MCF 10A (cell line): ENCODE data around the gene TLE5. TPM values are rescaled to one million over a fixed set of nuclear protein-coding genes. Genes with fewer than 3 reads are reported as not detected.

Experiments
- BruUV-seq: library from RNA; stranded (reverse); fragments of 400-500 nt; replicated peaks from 2 replicates; lab custom pipeline; 2021; lab: Mats Ljungman, UMichigan
- CTCF ChIA-PET: fragments of 300-600 bp; sonication (Branson Sonifier 250); formaldehyde crosslinking; extraction: SDS; loops from one replicate; lab custom pipeline; 2021; ENCODE audit warnings: antibody characterized with exemption, inconsistent platforms; lab: Yijun Ruan, JAX
- POLR2A ChIA-PET: fragments of 300-600, 350-650 bp; sonication (Branson Sonifier 250); formaldehyde crosslinking; extraction: SDS; loops from one replicate; lab custom pipeline; 2020; ENCODE audit warnings: antibody characterized with exemption, inconsistent platforms; lab: Yijun Ruan, JAX
- DNase-seq: peaks from one replicate; pipeline ENCODE4 v3.0.0-alpha.2; 2018; ENCODE audit not compliant: unreplicated experiment
- H3K27ac Mint-ChIP-seq: one replicate; pipeline ENCODE4 v1.8.0; 2022; ENCODE audit warnings: mild to moderate bottlenecking, low read depth, mixed read lengths; ENCODE audit not compliant: unreplicated experiment
- H3K27me3 Mint-ChIP-seq: one replicate; pipeline ENCODE4 v1.8.0; 2022; ENCODE audit warnings: mixed read lengths; ENCODE audit not compliant: insufficient read depth, unreplicated experiment
- H3K36me3 Mint-ChIP-seq: one replicate; pipeline ENCODE4 v1.8.0; 2022; ENCODE audit warnings: mild to moderate bottlenecking, moderate library complexity, mixed read lengths; ENCODE audit not compliant: insufficient read depth, unreplicated experiment
- H3K4me1 Mint-ChIP-seq: one replicate; pipeline ENCODE4 v1.8.0; 2022; ENCODE audit warnings: mixed read lengths; ENCODE audit not compliant: insufficient read depth, unreplicated experiment
- H3K4me3 Mint-ChIP-seq: one replicate; pipeline ENCODE4 v1.8.0; 2022; ENCODE audit warnings: mild to moderate bottlenecking, moderate library complexity, mixed read lengths; ENCODE audit not compliant: unreplicated experiment
- H3K9me3 Mint-ChIP-seq: one replicate; pipeline ENCODE4 v1.8.0; 2022; ENCODE audit warnings: mixed read lengths; ENCODE audit not compliant: unreplicated experiment
- intact Hi-C: fragments of 100-400 bp; cut with micrococcal nuclease; formaldehyde crosslinking; loops from 2 replicates; pipeline ENCODE4 v1.14.1; 2022
- total RNA-seq: library from RNA; stranded (reverse); gene quantifications from 2 replicates; pipeline ENCODE4 v1.2.3, GENCODE V29; 2022
- TF ChIP-seq, protein P1 (sequence below): fragments of 200-600 bp; IDR thresholded peaks from one replicate; pipeline ENCODE4 v1.8.0; 2022; ENCODE audit warnings: antibody characterized with exemption, mild to moderate bottlenecking; ENCODE audit not compliant: unreplicated experiment

The TLE5 gene
- total RNA-seq, 1 experiment from 2014 or later = 266 TPM

- ChIA-PET POLR2A (interaction anchor here (0.5 kb wide), 1 partner anchor 54 kb away, joined by 3 read pairs; no protein-coding TSS in a partner anchor), CTCF (interaction anchor here (1.3 to 1.6 kb wide), 2 partner anchors 31 to 71 kb away, joined by 3 to 4 read pairs; no protein-coding TSS in a partner anchor)
- Mint-ChIP-seq H3K4me1 (no peaks in the 10 kb centered on the region), H3K36me3 (no peaks in the 10 kb centered on the region), H3K27ac (no peak overlapping the region), H3K9me3 (no peaks in the 10 kb centered on the region), H3K27me3 (no peaks in the 10 kb centered on the region), H3K4me3 (no peak overlapping the region)
- TF ChIP-seq, protein P1, sequence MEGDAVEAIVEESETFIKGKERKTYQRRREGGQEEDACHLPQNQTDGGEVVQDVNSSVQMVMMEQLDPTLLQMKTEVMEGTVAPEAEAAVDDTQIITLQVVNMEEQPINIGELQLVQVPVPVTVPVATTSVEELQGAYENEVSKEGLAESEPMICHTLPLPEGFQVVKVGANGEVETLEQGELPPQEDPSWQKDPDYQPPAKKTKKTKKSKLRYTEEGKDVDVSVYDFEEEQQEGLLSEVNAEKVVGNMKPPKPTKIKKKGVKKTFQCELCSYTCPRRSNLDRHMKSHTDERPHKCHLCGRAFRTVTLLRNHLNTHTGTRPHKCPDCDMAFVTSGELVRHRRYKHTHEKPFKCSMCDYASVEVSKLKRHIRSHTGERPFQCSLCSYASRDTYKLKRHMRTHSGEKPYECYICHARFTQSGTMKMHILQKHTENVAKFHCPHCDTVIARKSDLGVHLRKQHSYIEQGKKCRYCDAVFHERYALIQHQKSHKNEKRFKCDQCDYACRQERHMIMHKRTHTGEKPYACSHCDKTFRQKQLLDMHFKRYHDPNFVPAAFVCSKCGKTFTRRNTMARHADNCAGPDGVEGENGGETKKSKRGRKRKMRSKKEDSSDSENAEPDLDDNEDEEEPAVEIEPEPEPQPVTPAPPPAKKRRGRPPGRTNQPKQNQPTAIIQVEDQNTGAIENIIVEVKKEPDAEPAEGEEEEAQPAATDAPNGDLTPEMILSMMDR = no peak
- intact Hi-C loops = no loop called here
- no TSS peak for BruUV-seq
- no peak for DNase-seq
These were observed 57.8 kb downstream of the TLE5 start for GRCh38 chr19:3004522-3004921.

GRCh38 chr19:3003046-3003445 lies 59.2 kb downstream of the TLE5 start:
- no peak for DNase-seq
- POLR2A ChIA-PET = no interaction called here

More at GRCh38 chr19:3003046-3003445, 59.2 kb downstream of the TLE5 start:
- intact Hi-C loops = no loop called here
- TF ChIP-seq, protein P1 = no peak
- no peaks in the 10 kb centered on the region for H3K27me3 Mint-ChIP-seq
- no peaks in the 10 kb centered on the region for H3K36me3 Mint-ChIP-seq
- no peak overlapping the region for H3K27ac Mint-ChIP-seq
- no TSS peak for BruUV-seq
- no peaks in the 10 kb centered on the region for H3K4me1 Mint-ChIP-seq
- no peaks in the 10 kb centered on the region for H3K9me3 Mint-ChIP-seq
- no peak overlapping the region for H3K4me3 Mint-ChIP-seq
- CTCF ChIA-PET = no interaction called here

Other genes starting within 250 kb of the TLE5 start
- gene ZNF554, start 242.6 kb downstream of the TLE5 start, total RNA-seq = 3.1 and 4.0 TPM in 2 replicates
- 4.9 and 6.6 TPM in 2 replicates for gene ZNF555, start 221.0 kb downstream of the TLE5 start, total RNA-seq
- not detected in 2 replicates for gene ZNF556, start 195.2 kb downstream of the TLE5 start, total RNA-seq
- gene ZNF57, start 161.6 kb downstream of the TLE5 start, total RNA-seq = 4.8 and 5.5 TPM in 2 replicates
- gene ZNF77, start 117.5 kb downstream of the TLE5 start, total RNA-seq = 4.7 and 4.9 TPM in 2 replicates
- 0.89 and 2.9 TPM in 2 replicates for gene TLE6, start 84.9 kb downstream of the TLE5 start, total RNA-seq
- gene TLE2, start 33.2 kb downstream of the TLE5 start, total RNA-seq = 1.9 and 3.0 TPM in 2 replicates
- gene GNA11, start 31.9 kb upstream of the TLE5 start, total RNA-seq = 40.9 and 48.1 TPM in 2 replicates
- gene GNA15, start 73.5 kb upstream of the TLE5 start, total RNA-seq = 32.9 and 47.1 TPM in 2 replicates
- 0.39 and 0.44 TPM in 2 replicates for gene S1PR4, start 116.3 kb upstream of the TLE5 start, total RNA-seq
- gene NCLN, start 123.4 kb upstream of the TLE5 start, total RNA-seq = 72.1 and 84.1 TPM in 2 replicates
- 0.17 and 0.30 TPM in 2 replicates for gene CELF5, start 162.2 kb upstream of the TLE5 start, total RNA-seq